Suppressor macrophage (primary cell): ENCODE results near the gene HECA.
A peak's percentile ranks its signal among the peaks of the same experiment; 100 is the strongest.
"Not testable (repeated sequence)": the region's sequence is repeated elsewhere in the genome, so short reads cannot be mapped to it uniquely, and the experiment has no call there.

Source experiments
- DNase-seq, 4 experiments: peaks; one replicate each; pipeline ENCODE4 v3.0.0-alpha.2; 2020 to 2022

Gene HECA

DNA sequence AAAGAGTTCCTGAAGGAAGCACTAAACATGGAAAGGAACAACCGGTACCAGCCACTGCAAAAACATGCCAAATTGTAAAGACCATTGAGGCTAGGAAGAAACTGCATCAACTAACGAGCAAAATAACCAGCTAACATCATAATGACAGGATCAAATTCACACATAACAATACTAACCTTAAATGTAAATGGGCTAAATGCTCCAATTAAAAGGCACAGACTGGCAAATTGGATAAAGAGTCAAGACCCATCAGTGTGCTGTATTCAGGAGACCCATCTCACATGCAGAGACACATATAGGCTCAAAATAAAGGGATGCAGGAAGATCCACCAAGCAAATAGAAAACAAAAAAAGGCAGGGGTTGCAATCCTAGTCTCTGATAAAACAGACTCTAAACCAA, 77.6 kb downstream of the HECA start:
- not testable (repeated sequence) for DNase-seq

DNA sequence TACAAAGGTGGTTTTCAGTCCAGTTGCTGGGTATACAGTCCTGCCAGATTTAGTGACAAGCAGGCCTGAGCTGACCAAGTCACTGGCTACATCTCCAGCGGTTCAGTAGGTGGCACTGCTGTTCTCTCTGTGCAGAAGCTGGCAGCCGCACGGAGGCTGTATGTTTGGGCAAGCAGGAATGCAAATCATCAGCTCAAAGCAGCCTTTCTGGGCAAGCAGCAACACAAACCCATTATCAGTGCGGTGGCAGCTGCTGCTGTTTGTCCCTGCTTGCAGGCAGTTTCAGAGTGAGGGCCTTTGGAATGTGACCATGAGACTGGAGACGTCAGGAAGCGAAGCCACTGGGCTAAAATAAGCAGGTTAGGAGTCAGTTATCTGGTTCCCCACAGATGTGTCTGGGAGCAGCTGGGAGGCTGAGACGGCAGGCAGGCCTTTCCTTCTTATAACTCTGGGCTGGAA, 84.4 kb downstream of the HECA start:
- peak; percentile 85 to 92 (median 88) for DNase-seq

DNA sequence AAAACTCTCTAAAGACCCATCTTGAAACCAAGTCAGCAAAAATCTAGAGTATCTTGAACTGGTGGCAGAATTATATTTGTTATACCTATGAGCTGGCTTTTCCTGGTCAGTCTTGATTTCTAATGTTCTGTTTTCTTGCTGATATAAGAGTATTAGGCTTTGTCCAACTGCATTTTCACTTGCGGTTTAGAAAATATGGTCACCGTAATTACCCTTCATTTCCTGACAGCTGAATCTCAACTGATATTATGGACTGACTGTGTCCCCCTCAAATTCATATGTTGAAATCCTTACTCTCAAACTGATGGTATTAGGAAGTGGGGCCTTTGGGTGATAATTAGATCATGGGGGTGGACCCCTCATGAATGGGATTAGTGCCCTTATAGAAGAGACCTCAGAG, 84.9 kb downstream of the HECA start:
- DNase-seq, result no peak

DNA sequence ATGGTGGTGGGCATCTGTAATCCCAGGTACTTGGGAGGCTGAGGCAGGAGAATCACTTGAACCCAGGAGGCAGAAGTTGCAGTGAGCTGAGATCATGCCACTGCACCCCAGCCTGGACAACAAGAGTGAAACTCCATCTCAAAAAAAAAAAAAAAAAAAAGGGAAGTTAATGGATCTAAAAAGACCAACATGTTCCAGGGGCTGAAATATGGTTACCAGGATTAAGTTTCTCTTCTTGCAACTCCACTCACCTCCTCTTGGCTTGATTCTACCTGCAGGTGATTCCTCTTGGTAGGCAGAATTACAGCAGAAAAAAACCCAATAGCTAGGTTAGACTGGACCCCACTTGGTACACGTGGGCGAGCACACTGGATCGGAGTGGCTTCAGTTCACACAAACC, 93.5 kb downstream of the HECA start:
- DNase-seq, result peak in 2 of 4 experiments; percentile 22 to 28
